Osteoblast (primary cell): ENCODE results near the gene ITGA2. TPM values are rescaled to one million over a fixed set of nuclear protein-coding genes. Genes with fewer than 3 reads are reported as not detected.

Experiments used
- DNase-seq: peaks from one replicate; pipeline ENCODE4 v3.0.0; 2011; ENCODE audit warnings: low spot score, mixed read lengths; ENCODE audit not compliant: insufficient read length; ENCODE audit errors: missing footprints
- H2AFZ ChIP-seq: 2 replicates; pipeline ENCODE4 v1.6.0; 2011; ENCODE audit warnings: mild to moderate bottlenecking, low read length
- H3K27ac ChIP-seq: 2 replicates; pipeline ENCODE4 v1.5.1; 2011; ENCODE audit warnings: mild to moderate bottlenecking, low read depth, low read length, moderate library complexity
- H3K27me3 ChIP-seq: 2 replicates; pipeline ENCODE4 v1.6.0; 2012; ENCODE audit warnings: mild to moderate bottlenecking, control low read depth, inconsistent platforms, low read length, moderate library complexity; ENCODE audit not compliant: insufficient read depth
- H3K36me3 ChIP-seq: 2 replicates; pipeline ENCODE4 v1.5.1; 2011; ENCODE audit warnings: mild to moderate bottlenecking, low read length, control low read depth, moderate library complexity; ENCODE audit not compliant: insufficient read depth
- H3K4me1 ChIP-seq: 2 replicates; pipeline ENCODE4 v1.5.1; 2011; ENCODE audit warnings: mild to moderate bottlenecking, low read length, control low read depth, moderate library complexity; ENCODE audit not compliant: insufficient read depth
- H3K4me2 ChIP-seq: 2 replicates; pipeline ENCODE4 v1.6.0; 2011; ENCODE audit warnings: mild to moderate bottlenecking, low read length; ENCODE audit not compliant: insufficient read depth
- H3K4me3 ChIP-seq: fragments of 200-600 bp; sonication (generic); 3 replicates; pipeline ENCODE4 v1.5.1; 2012; ENCODE audit warnings: mild to moderate bottlenecking, low read length, inconsistent platforms; ENCODE audit not compliant: insufficient read depth
- H3K79me2 ChIP-seq: 2 replicates; pipeline ENCODE4 v1.6.0; 2012; ENCODE audit warnings: mild to moderate bottlenecking, low read length, control low read depth, inconsistent platforms; ENCODE audit not compliant: insufficient read depth
- H3K9me3 ChIP-seq: 2 replicates; pipeline ENCODE4 v1.5.1; 2011; ENCODE audit warnings: low read depth, low read length, control low read depth
- H4K20me1 ChIP-seq: 2 replicates; pipeline ENCODE4 v1.6.0; 2012; ENCODE audit warnings: mild to moderate bottlenecking, low read length, control low read depth; ENCODE audit not compliant: insufficient read depth
- total RNA-seq: library from RNA; depleted of rRNA; stranded (reverse); fragments of >200 nt; gene quantifications from 2 replicates; pipeline ENCODE4 v1.2.3, GENCODE V29; 2012
- TF ChIP-seq, protein P1 (sequence below): IDR thresholded peaks from 2 replicates; pipeline ENCODE4 v1.5.1; 2011; ENCODE audit warnings: mild to moderate bottlenecking, low read depth, low read length, moderate library complexity; ENCODE audit errors: extremely low read depth

The ITGA2 gene
- total RNA-seq, 1 donor, result 2.9 TPM

DNA sequence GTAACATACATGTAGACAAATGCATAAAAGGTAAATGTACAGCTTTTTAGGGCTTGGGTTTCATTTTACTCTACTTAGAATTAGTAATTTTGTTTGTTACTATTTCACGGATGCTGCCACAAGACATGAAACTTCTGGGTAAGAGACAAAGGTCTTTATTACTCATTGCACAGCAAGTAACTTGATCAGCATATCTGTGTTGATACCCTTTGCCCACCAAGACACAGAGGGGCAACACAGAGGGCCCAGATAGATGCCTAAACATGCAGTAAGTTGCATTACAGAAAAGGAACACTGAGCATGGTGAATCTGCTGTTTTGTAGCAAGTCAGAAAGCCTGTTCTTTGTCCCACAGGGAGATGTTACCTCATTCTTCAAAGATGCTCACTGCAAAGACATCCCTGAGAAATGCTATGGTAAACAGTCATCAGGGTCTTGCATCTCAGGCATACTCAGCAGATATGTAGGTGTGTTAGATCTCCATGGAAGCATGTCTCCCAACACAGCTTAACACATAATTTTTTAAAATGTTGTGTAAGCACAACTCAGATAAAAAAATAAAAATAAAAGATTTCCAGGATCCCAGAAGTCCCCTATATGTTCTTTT, 10.3 kb downstream of the ITGA2 start:
- peak overlapping the region; percentile 38 for H3K27ac ChIP-seq
- TF ChIP-seq, protein P1, sequence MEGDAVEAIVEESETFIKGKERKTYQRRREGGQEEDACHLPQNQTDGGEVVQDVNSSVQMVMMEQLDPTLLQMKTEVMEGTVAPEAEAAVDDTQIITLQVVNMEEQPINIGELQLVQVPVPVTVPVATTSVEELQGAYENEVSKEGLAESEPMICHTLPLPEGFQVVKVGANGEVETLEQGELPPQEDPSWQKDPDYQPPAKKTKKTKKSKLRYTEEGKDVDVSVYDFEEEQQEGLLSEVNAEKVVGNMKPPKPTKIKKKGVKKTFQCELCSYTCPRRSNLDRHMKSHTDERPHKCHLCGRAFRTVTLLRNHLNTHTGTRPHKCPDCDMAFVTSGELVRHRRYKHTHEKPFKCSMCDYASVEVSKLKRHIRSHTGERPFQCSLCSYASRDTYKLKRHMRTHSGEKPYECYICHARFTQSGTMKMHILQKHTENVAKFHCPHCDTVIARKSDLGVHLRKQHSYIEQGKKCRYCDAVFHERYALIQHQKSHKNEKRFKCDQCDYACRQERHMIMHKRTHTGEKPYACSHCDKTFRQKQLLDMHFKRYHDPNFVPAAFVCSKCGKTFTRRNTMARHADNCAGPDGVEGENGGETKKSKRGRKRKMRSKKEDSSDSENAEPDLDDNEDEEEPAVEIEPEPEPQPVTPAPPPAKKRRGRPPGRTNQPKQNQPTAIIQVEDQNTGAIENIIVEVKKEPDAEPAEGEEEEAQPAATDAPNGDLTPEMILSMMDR, result no peak
- DNase-seq, result no peak
- H4K20me1 ChIP-seq, result no peaks in the 10 kb centered on the region
- peaks cover 15% of the 10 kb centered on the region for H3K4me1 ChIP-seq
- no peak overlapping the region for H3K4me3 ChIP-seq
- peaks cover 22% of the 10 kb centered on the region for H3K79me2 ChIP-seq
- H3K36me3 ChIP-seq, result no peaks in the 10 kb centered on the region
- H2AFZ ChIP-seq, result peak overlapping the region; percentile 19
- H3K4me2 ChIP-seq, result no peak overlapping the region
- H3K27me3 ChIP-seq, result no peaks in the 10 kb centered on the region
- no peaks in the 10 kb centered on the region for H3K9me3 ChIP-seq

- Histone ChIP-seq H2AFZ (no peak overlapping the region), H3K4me3 (no peak overlapping the region), H3K27ac (no peak overlapping the region), H3K36me3 (no peaks in the 10 kb centered on the region), H3K9me3 (no peaks in the 10 kb centered on the region), H3K27me3 (no peaks in the 10 kb centered on the region), H3K4me1 (peaks cover 19% of the 10 kb centered on the region), H3K79me2 (peaks cover 11% of the 10 kb centered on the region), H4K20me1 (no peaks in the 10 kb centered on the region), H3K4me2 (no peak overlapping the region)
- DNase-seq, result no peak
- TF ChIP-seq, protein P1, result no peak
Measured at GRCh38 chr5:53001541-53001940, 12.4 kb downstream of the ITGA2 start.

GRCh38 chr5:53002491-53002890, 13.3 kb downstream of the ITGA2 start:
- no peak overlapping the region for H3K4me2 ChIP-seq
- peaks cover 10% of the 10 kb centered on the region for H3K79me2 ChIP-seq
- no peaks in the 10 kb centered on the region for H3K36me3 ChIP-seq
- no peak for DNase-seq
- no peaks in the 10 kb centered on the region for H4K20me1 ChIP-seq
- no peaks in the 10 kb centered on the region for H3K9me3 ChIP-seq
- H3K4me1 ChIP-seq, result peaks cover 24% of the 10 kb centered on the region
- no peak overlapping the region for H3K4me3 ChIP-seq
- no peak overlapping the region for H2AFZ ChIP-seq
- H3K27me3 ChIP-seq, result no peaks in the 10 kb centered on the region
- TF ChIP-seq, protein P1, result no peak
- no peak overlapping the region for H3K27ac ChIP-seq

- TF ChIP-seq, protein P1, result no peak
- H3K4me1 ChIP-seq, result peaks cover 30% of the 10 kb centered on the region
- H3K79me2 ChIP-seq, result peaks cover 8% of the 10 kb centered on the region
- H2AFZ ChIP-seq, result no peak overlapping the region
- H3K27me3 ChIP-seq, result no peaks in the 10 kb centered on the region
- H3K4me2 ChIP-seq, result no peak overlapping the region
- no peak overlapping the region for H3K27ac ChIP-seq
- no peaks in the 10 kb centered on the region for H3K36me3 ChIP-seq
- no peaks in the 10 kb centered on the region for H4K20me1 ChIP-seq
- DNase-seq, result no peak
- H3K9me3 ChIP-seq, result no peaks in the 10 kb centered on the region
- H3K4me3 ChIP-seq, result no peak overlapping the region
Measured at GRCh38 chr5:53003144-53003543, 14.0 kb downstream of the ITGA2 start.
